HG02571 (cell line): ENCODE data around the gene TMEM154.

ENCODE experiments used
- ATAC-seq: cut with Tn5 transposase; IDR thresholded peaks from one replicate; pipeline ENCODE4 v1.9.1; 2021; ENCODE audit warnings: mild to moderate bottlenecking, moderate library complexity; ENCODE audit not compliant: unreplicated experiment

TMEM154 gene

DNA sequence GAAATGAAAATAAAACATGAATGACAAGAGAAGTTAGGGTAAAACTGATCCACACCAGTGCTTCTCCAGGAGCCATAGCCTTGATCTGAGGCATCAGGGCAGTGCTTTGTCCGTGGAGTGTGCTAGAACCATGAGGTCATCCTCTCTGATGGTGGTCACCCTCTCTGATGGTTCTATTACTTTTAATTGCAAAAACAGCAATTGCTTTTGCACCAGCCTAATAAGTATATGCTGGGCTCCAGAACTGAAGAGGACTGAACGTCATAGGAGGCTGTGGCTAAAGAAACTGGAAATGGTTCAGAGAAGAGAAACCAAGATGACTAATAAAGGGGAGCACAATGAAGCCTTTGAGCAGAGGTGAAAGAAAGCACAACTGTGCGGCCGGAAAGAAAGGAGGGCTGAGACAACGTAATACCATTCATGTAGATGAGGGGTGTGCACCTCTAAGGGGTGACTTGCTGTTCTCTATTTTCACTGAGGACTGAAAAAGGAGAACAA, 17.0 kb upstream of the TMEM154 start:
- peak; percentile 99 for ATAC-seq

DNA sequence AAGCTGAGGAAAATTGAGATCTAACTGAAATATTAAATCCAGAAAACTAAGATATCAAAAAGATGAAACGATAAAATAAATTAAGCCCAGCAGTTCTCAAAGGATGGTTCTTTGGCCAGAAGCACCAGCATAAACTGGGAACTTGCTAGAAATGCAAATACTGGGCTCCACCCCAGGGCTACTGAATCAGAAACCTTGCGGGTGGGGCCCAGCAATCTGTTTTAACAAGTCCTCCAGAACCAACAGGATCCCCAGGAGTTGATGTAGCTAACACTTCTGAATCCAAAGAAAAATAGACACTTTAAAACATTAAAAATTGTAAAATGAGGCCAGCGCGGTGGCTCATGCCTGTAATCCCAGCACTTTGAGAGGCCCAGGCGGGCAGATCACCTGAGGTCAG, 14.1 kb upstream of the TMEM154 start:
- ATAC-seq: no peak

DNA sequence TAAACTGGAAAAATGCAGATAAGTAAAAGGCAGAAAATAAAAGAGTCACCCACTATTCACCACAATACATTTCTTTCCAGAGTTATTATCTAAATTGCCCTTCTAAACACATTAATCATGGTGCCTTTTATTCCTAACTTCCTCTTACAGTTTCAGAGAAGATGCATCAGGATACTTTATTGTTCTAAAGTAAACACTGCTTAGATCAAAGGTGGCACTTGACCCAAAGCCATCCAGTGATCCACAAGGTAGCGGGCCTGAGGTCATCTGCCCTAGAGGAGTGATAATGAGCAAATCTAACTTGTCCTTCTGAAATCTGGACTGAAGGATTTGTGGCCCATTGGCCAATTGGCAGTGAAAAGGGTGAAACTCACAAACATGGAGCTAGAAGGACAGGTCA, 12.0 kb upstream of the TMEM154 start:
- ATAC-seq: no peak

DNA sequence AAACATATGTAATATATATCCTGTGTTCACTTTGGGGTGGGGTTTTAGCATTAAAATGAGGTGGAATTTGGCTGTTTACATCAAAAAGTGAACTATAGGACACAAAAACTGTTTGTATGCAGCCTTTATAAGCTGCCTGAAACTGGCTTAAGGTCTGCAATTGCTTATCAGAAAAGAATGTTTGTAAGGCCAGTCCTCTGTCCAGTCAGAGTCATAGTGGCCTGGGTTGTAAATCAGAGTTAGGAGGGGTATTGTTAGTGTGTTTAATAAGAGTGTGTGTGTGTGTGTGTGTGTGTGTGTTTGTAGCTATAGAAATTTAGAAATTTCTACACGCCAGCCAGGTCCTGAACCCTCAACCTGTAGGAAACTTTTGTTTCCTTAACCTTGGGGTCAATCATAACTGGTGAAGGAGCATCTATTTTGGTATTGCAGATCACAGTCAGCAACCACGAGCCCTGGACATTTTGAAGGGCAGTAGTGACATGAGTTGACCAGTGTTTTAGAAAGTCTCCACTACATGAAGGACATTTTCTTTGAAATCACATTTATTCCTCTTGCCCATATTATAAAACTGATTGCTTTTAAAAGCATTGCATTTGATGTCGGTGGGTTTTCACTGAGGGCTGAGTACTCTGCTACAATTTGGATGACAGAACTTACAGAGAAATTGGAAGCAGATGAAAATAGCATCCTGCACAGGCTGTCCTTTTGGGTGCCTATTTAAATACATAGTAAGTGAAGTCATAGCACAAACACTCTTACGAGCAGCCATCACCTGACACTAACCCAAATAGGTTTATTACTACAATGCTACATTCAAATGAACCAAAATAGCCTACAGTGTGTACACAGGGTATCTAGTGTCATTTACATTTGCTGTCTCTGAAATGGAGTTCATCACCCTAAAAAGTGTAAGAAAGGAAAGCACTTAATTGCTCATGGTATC, 11.2 kb upstream of the TMEM154 start:
- no peak for ATAC-seq

DNA sequence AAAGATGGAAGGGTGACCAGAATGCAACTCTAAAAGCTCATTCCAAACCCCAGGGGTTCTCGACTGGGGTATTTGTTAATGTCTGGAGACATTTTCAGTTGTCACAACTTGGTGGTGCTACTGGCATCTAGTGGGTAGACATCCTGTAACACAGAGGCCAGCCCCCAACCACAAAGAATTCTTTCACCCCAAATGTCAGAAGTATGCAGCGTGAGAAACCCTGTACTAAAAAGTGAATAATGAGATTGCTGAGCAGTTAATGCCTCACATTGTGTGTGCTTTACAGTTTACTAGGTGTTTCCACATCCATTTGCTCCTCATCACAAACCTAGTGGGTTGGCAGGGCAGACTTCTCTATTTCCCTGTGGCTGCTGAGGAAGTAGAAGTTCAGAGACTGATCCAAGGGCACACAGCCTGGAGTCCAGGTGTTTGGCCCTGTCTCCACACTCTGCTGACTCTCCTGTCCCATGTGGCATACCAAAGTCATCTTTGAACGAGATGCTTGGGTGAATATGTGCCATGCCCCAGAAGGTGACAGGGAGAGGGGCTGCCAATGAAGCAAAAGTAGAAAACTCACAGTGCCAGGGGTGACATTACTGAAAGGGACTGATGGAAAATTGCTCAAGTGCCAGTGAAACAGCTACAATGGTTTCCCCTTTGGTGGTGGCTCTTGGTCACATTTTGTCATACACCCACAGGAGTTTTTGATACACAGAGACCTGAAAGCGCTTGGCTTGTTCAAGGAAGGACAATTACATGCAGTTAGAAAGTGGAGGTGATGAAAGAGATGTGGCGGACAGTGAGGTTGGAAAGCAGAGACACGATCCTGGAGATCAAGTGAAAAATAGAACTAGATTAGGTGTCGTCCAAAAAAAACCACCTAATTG, 10.1 kb upstream of the TMEM154 start:
- ATAC-seq: no peak

DNA sequence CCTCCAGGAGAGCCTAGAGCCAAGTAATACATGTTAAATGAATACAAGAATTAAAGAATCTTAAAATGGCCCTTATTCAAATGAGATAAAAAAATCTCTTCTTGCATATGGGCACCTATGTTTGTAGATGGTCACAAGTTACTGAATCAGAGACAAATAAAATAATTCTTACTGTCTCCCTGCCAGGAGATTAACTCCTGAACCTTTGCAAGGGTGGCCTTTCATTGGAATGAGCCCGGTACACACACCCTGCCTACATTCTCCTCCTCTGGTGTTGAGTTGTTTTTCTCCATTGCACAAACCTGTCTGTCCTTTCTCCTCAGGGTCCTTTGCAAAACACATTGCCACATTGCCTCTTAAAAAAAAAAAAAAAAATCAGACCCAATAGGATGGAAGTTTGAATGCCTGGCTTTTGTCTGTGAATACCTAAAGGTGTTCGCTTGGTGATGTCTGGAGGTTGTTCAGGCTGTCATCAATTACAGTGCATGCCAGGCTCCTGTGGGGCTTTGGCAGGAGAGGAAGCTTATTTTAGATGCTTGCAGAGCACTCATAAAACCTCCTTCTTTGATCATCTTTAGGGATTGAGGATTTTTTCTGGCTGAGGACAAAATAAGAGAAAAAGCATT, 8.3 kb upstream of the TMEM154 start:
- no peak for ATAC-seq

DNA sequence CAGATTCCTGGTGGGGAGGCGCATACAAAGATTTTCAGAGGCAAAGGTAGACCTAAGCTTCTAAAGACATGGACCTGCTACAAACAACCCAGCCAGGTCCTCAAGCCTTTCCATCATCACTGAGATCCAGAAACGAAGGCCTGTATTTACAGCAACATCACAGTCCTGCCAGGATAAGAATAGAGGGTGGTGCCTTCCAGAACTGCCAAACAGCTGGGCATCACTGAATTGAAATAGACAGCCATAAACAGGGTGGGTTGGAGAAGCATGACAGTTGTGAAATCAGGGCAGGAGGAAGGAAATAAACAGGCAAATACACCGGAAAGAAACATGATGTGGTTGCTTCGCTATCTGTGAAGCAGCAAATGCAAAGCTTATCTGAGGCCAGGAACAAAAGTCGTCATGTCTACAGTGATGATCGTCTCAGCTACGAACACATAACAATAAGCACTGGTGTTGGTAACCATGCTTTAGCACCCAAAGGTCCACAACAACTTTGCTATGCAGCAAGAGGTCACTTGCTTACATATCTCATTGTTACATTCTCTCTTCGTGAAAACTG, 6.7 kb upstream of the TMEM154 start:
- ATAC-seq: no peak

DNA sequence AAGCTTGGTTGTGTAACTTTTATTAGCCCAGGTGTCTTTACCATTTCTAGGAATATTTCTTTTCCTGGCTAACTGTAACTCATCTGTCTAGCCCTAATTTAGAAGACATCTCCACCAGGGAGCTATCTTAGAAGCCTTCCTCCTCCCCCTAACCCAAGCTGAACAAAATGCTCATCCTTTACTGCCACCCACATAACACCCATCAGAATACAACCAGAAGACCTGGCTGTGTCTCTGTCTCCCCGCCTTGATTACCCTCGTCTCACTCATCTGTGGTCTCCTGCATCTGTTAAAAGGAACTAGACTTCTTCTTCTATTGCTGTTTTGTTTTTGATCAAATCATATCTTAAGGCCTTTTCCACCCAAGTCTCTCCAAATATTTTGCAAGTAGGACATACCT, 4.8 kb upstream of the TMEM154 start:
- ATAC-seq: no peak

DNA sequence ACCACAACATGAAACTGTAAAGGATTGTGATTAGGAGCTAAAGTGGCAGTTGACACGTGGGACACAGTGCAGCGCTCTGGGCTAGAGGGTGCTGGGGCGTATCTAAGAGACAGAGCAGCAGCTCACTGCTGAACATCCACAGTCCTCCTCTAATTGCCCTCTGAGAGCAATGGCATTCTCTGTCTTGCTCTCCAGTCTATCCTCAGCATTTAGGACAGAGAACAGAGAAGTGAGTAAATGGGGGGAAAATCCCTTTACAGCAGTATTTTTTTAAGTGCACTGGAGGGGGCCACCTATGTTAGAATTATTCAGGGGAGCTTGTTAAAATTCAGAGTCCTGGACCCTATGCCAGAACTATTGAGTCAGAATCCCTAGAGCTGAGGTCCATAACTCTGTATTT, 4.2 kb upstream of the TMEM154 start:
- peak; percentile 30 for ATAC-seq

DNA sequence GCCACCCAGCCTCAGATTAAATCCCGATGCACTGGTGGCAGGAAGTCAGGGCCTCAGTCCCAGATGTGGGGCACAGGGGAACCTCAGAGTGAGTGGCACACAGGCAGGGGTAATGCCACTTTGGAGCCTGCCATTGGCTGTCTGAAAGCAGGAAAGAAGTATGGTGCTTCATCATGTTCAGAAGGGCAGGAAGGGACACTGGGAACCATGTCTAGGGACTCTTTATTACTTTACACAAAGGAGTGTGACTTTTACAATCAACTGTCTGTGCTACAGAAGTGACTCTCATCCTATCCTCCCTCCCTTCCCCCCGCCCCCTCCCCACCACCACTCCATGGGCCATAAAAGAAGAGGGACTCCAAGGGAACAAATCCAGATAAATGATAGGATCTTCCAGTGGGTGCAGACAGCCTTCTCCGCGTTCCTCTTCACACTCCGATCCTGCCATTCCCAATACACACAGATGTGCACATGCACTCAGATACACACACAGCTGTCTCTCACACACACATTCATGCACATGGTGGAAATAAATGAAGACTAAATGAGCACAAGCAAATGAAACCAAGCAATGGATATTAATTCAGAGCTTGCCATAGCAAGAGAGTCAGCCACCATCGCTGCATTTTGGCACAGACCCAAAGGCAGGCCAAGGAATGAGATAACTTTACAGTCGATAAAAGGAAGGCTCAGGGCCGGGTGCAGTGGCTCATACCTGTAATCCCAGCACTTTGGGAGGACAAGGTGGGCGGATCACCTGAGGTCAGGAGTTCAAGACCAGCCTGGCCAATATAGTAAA, 2.5 kb upstream of the TMEM154 start:
- no peak for ATAC-seq

DNA sequence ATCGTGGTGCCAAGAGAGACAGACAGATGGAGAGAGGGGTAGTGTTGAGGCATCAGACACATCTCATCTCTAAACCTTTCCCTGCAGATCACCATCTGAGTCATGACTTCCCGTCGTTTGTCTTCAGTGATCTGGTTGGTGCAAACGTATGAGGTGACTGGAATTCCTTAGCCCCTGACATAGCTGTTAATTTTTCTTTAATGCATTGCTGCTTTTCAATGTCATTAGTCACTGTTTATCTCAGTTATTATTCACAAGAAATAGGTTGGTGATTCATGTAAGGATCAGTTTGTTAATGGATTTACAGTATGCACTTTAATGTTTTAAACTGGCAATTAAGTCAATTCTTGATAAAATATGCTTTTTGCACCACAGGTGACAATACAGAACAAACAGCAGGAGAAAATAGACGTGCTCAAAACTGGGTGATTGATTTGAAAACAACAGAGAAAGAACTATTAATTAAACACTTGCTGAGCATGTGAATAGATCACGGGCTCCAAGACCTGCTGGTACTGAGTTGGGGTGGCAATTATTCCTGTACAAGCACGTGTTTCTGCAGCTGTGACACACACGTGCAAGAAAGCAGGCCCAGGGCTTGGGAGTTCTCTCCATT, 1.3 kb upstream of the TMEM154 start:
- no peak for ATAC-seq

DNA sequence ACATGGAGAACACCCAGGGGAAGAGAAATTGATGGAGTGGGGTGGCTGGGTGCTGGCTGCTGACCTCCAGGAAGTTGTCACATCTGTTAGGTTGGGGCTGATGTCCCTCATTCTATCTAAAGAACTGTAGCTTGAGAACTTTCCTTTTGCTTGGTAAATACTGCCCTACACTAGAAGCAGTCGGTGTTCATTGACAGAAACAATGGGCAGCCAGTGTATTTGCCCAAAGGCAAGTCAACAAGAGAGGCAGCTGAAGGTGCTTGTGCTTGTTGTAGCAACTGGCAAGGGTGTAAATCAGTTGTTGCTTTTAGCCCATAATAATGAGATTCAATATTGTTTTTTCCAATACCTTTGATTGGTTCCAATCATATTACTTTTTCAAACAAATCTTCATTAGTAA, 956 bp downstream of the TMEM154 start:
- no peak for ATAC-seq

DNA sequence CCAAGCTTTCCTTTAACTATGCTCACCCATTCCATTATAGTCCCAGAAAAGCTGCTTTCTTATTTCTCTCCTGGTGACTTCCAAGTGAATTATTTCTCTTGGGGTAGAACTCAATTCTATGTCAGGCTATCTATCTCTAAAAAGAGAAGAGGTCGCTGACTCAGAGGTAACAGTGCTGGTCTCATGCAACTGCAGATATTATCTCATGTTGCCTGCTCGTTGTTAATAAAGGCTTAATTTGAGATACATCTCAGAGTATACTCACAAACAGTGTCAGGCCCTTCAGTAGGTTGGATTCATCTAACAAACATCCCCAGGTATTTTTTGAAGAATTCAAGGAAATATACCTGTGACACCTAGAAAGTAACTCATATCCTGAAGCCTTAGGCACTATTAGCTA, 2.7 kb downstream of the TMEM154 start:
- no peak for ATAC-seq

DNA sequence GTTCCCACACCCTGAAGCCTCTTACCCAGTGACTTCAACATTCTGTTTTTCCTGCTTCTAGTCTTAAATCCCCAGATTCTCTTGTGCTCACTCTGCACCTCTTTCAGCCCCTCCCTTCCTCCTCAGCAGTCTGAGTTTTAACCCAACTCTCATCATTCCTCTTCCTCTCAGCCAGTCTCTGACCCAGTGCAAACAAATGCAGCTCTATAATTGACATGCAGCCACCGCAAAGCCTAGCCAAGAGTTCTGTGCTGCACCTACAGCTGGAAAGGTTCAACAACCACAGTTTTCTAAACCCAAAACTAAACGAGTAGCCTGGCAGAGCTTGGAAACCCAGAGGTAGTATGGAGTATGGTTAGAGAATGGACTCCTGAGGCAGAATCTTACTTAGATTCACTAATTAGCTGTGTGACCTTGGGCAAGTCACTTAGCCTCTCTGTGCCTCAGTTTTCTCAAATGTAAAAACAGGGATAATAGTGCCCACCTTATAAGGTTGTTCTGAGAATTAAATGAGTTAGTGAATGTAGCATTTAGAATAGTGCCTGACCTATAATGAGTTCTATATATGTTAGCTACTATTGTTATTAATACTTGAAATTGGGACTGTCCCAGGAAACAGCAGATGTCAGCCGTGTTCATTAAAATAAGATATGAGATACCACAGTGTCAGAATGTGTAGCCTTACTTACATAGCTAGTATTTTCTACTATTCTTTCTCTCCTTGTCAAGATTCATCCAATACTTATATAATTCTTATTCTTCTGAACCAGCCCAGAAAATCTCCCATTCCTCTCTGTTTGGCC, 3.5 kb downstream of the TMEM154 start:
- no peak for ATAC-seq

DNA sequence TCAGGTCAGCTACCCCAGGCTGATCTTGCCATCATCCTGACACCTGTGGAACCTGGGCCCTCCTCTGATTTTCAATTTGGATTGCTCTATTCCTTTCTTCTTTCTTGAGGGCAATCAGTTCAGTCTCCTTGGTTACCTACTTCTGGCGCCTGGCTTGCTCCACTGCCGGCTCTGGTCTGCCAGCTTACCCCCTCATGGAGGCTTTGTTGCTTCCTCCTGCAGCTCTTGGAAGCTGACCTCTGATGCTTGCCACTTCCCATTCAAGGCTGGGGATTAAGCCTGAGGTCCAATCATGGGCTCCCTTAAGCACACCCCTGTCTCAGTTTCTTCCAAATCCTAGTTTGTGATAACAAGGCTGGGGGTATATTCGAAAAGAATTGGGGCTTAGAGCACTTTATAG, 5.4 kb downstream of the TMEM154 start:
- ATAC-seq: no peak

DNA sequence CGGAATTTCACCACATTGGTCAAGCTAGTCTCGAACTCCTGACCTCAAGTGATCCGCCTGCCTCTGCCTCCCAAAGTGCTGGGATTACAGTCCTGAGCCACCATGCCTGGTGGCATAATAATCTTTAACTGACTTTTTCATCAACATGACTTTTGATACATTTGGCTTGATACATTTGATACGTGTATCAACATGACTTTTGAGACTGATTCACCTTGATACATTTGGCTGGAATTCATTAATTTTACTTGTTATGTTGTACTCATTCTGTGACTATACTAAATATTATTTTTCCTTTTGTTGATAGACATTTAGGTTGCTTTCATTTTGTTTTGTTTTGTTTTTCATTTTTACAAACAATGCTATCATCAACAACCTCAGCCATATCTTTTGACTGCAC, 6.3 kb downstream of the TMEM154 start:
- no peak for ATAC-seq

DNA sequence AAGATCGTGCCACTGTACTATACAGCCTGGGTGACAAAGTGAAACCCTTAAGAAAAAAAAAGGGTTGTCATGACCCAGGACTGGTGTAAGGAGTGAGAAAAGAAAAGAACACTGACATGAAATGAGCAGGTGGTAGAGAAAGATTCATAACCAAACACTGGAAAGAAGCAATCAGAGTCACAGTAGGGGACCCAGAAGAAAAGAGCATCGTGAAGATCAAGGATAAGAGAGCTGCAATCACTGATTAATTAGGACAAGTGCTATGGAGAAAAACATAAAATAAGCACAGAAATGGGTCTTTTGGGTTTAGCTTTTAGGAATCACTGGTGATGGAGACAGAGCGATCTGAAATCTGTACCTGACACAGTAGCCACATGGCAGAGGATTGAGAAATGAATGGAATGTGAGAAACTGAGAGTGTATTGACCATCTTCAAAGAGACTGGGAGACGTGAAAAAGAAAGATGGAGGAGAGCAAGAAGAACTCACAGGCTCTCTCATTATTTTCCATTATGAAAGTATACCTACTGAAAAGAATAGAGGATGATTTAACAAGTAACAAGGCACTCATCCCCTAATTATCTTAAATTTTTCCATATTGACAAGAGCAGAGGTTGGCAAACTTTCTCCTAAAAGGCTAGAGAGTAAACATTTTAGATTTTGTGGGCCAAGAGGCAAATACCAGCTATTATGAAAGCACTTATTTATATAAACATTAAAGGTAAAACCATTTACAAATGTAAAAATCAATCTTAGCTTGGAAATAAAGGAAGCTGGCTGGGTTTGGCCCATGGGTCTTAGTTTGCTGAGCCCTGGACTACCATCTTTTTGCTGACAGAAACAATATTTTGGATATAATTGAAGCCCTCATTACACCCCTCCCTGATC, 7.3 kb downstream of the TMEM154 start:
- no peak for ATAC-seq
